Inflammatory macrophage treated with lipopolysaccharide for 4 hours (primary cell): ENCODE results near the gene SLC18A2.
"Not testable (repeated sequence)": the region's sequence is repeated elsewhere in the genome, so short reads cannot be mapped to it uniquely, and the experiment has no call there.

ENCODE experiments used
- DNase-seq: peaks from one replicate; pipeline ENCODE4 v3.0.0-alpha.2; 2020

SLC18A2 gene

DNA sequence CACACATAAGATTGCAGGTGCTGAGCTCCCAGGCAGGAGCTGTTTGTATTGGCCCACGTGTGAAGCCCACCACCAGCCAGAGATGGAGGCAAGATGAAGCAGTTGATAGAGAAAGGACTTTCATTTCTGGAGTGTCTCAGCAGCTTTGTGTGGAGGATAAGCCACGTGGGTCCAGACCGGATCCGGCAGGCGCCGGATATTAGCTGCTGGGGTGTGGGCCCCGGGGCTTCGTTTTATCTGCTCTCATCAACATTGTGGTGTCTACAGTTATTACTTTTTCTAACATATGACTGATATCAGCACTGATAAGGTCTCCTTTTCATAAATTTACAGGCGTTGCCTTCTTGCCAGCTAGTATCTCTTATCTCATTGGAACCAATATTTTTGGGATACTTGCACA, 25.5 kb downstream of the SLC18A2 start:
- DNase-seq: no peak

DNA sequence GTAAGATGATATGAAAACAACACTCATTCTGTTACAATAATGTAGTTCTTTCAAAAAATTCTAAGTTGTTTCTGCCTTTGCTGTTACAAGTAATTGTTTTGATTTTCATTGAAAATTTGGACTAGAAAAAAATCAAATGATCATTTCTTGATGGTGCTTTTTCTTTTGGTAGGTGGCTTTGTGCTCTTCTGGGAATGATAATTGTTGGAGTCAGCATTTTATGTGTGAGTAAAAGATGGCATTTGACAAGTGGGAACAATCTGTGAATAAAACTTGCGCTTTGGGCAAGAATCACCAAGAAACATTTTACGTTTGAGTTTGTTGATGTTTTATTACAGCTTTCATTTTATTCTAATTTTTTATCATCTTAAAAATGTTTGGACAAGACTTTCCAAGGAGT, 25.9 kb downstream of the SLC18A2 start:
- DNase-seq: no peak

DNA sequence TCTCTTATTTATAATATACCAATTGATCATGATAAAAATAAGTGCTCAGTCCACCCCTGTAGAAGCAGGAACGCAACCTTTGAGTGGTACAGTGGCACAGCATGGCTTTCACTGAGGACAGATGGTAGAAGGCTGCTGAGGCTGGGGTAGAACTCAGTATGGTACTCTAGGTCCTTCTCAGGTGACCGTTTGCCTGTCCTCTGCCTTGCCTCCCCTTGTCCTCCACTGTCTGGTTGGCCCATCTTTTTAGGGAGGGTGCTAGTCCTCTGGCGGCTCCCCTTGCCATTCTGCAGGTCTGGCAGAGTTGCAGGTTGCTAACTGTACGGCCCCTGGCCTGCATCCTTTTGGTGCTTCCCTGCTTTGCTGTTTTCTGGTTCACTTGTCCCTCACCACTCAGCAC, 27.3 kb downstream of the SLC18A2 start:
- no peak for DNase-seq

DNA sequence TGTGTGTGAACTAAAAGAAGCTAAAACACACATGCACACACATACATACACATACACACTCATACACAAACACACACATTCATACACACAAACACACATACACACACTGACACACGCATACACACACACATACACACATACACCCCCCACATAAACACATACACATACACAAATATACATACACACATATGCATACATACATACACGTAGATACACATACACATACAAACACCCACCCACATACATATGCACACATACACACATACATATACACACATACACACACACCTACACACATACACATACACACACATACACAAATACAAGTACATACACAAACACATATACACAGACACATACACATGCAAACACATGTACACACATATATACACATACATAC, 28.0 kb downstream of the SLC18A2 start:
- no peak for DNase-seq

DNA sequence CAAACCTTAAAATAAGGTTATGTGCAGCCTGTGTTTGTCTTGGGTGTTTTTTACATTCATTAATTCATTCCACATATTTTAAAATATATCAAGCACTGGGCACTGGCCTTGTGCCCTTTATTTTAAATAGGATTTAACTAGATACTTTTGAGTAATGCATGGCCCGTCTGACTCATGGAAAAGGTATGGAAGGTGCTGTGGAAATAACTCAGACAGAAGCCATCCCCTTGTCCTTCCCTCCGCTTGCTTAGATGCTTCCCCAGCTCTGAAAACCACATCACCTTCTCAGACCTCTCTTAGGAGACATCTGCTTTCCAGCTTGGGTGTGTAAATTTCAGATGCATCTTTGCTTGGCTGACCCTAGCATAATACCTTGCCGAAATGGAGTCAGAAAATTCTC, 30.5 kb downstream of the SLC18A2 start:
- DNase-seq: no peak

DNA sequence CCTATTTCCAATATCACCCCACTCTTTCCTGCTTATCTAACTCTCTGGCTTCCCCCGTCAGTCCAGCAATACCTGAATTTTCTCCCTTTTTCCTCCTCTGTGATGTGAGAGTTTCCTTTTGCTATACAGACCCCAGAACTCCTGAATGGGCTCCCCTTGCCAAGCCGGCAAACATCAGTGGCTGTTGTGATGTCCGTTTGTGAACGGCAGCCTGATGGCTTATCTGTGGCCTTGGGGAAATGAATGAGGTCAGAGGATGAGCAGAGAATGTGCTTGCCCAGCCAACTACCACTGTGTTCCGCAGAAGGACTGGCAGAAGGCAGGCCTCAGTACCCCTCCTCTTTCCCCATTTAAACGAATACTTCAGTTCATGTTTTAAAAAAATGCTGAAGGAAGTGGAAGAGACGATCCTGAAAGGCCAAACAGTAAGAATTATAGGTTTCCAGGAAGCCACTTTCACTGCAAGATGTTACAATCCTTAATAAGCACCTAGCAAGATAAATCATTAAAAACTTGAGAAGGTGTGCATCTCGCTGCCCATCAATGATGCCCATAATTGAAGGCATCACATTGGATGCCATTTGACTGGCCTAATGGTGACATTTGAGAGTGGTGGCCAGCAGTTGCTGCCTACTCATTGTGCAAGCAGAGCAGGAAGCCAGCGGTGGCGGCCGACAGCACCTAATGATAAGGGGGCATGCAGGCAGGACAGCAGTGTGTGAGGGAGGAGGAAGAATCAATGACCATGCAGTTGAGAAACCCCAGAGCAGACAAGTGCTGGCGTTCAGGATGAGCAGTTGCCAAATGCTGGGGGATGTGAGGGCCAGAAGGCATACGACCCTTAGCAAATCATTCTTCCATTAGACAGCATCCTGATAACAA, 31.5 kb downstream of the SLC18A2 start:
- no peak for DNase-seq

DNA sequence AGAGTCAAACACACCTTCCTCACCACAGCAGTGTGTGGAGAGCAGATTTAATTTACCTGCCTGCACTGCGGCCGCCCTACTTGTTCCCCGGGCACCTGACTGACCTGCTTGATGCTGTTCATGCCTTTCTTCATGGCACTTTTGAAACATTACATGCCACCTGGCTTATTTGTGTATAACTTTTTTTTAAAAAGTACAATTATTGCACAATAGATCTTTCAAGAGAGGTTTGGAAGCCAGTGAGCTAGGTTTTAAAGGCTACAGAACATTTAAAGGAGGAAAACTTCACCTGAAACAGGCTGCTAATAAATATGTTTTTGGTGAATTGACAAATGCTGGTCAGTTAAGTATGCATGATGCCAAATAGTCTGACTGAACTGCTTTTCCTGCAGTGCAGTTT, 33.1 kb downstream of the SLC18A2 start:
- no peak for DNase-seq

DNA sequence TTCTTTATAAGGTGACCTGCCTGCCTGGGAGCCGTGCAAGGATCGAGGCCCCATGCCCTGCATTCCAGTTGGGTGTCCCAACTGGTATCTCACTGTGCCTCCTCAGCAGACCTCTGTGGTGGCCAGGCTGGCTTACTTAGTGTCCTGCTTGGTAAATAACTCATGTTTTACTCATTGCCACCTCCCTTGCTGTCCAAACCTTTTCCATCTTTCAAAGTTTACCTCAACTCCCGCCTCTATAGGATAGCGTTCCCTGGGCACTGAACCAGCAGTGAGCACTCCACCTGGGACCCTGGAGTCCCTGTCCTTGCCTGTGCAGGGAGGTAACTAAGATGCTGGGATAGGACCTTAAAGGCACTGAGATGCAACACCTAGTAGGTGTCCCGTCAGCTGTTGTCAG, 33.6 kb downstream of the SLC18A2 start:
- DNase-seq: no peak

DNA sequence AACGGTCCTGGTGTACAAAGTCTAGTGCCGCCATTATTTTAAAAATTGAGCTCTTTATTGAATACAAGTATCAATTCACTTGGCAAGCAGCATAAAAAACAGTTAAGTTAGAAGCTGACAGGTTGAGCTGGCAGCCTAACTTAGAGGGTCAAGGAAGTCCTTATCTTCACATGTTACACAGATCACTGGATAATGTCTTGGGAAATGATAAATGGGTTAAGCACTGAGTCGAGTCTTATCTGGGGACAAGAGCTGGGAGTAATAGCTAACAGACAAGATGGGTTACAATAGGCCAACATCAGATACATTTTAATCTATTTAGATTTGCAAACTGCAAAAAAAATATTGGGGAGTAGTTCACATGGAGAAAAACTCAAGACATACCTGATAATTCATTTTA, 34.2 kb downstream of the SLC18A2 start:
- no peak for DNase-seq

DNA sequence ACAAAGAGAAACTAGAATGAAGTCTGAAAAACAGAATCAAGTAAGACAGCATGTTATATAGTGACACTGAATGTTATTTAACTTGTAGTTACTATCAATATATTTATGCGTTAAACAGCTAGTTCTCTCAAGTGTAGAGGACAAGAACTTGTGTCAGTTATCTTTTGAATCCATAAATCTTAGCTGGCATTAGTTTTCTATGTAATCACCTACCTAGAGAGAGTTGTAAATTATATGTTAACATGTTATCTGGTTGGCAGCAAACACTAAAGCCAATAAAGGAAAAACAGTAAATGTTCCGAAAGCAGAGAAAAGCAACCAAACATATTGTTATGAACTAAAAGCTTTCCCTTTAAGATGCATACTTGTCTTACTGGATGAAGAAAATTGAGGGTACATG, 36.8 kb downstream of the SLC18A2 start:
- no peak for DNase-seq

DNA sequence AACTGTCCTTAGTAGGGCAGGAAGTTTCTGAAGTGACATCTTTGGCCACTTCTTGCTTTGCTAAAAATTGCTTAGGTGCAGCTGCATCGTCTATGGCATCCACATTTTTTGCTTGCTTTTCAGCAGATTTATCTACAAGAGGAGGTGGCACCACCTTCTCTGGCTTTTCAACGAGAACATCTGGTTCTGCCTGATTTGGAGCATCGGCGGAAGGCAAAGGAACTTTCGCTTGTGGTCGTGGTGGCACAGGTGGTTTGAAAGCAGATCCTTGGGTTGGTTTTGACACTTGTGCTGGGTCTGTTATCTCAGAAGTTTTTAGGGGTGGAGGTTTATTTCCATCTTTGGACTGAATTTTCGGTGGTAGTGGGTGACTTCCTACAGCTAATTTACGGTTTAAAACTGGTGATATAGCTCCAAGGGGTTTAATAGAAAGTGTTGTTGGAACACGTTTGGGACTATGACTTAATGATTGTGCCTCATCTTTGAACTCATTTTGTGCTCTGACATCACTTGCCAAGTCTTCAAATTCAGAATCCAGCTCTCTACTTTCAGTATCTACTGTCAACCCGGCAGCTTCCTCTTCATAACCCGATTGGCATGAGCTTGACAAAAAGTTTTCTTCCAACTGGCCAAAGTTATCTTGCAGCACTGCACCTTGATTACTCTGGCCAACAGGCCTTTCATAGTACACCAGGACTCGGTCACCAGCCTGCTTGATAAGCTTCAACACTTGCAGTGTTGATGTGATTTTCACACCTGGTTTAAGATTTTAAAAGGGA, 44.0 kb downstream of the SLC18A2 start:
- DNase-seq: no peak

DNA sequence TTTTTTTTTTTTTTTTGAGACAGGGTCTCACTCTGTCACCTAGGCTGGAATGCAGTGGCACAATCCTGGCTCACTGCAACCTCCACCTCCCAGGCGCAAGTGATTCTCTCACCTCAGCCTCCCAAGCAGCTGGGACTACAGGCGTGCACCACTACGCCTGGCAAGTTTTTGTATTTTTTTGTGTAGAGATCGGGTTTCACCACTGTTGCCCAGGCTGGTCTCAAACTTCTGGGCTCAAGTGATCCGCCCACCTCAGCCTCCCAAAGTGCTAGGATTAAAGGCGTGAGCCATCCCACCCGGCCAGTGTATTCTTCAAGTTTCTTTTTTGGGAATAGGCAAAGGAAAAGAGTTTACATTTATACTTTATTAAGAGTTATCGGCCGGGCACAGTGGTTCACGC, 50.0 kb downstream of the SLC18A2 start:
- not testable (repeated sequence) for DNase-seq

DNA sequence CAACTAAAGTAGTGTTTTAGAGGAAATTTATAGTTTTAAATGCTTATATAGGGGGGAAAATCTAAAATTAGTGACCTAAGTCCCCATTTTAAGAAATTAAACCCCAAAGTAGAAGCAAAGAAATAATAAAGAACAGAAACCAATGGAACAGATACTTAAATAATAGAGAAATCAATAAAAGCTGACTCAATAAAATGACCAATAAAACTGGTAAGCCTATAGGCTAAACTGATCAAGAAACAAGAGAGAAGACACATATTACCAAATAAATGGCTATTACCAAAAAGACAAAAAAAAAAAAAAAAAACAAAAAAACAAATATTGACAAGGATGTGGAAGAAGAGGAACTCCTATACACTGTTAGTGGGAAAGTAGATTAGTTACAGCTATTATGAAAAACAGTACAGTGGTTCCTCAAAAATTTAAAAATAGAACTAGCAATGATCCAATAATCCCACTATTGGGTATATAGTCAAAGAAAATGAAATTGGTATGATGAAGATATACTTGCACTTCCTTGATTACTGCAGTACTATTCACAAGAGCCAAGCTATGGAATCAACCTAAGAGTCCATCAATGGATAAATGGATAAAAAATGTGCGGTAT, 53.2 kb downstream of the SLC18A2 start:
- peak; percentile 43 for DNase-seq

DNA sequence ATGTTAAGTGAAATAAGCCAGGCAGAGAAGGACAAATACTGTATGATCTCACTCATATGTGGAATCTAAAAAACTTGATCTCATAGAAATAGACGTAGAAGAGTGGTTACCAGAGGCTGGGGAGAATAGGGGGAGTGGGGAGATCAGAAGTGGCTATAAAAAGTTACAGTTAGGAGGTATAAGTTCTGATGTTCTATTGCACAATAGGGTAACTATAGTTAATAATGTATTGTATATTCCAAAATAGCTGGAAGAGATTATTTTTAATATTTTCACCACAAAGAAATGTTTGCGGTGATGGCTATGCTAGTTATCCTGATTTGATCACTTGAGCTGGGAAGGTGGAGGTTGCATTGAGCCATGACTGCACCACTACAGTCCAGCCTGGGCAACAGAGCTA, 53.8 kb downstream of the SLC18A2 start:
- DNase-seq: no peak

DNA sequence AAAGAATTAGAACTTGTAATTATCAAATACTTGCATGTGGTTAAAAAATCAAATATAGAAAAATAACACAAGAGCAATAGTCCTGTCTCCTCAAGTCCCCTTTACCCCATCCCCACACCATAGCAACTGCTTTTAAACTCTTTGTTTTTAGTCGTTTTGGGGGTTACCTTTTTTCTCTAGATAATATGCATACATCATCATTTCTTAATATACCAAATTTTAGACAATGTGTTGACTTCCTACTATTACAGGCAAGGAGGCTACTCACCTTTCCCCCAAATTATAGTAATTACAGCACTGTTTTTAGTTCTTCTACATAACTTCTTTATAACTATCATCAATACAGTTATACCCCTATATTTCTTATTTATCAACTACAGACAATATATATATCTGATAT, 57.3 kb downstream of the SLC18A2 start:
- no peak for DNase-seq

DNA sequence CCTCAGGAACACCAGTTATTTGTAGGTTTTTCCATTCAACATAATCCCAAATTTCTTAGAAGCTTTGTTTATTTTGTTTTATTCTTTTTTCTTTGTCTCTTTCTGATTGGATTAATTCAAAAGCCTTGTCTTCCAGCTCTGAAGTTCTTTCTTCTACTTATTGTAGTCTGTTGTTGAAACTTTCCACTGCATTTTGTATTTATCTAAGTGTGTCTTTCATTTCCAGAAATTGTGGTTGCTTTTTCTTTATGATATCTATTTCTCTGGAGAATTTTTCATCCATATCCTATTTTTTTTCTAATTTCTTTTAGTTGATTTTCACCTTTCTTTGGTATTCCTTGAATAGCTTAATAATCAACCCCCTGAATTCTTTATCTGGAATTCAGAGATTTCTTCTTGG, 58.5 kb downstream of the SLC18A2 start:
- no peak for DNase-seq

DNA sequence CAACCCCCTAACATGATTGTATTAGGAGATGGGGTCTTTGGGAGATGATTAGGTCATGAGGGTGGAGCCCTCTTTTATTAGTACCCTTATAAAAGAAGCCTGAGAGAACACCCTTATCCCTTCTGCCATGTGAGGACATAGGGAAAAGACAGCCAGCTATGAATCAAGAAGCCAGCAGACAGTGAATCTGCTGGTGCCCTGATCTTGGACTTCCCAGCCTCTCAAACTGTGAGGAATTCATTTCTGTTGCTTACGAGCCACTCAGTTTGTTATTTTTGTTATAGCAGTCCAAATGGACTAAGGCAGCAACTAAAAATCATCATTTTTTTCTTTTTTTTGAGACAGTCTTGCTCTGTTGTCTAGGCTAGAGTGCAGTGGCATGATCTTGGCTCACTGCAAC, 59.8 kb downstream of the SLC18A2 start:
- DNase-seq: no peak

DNA sequence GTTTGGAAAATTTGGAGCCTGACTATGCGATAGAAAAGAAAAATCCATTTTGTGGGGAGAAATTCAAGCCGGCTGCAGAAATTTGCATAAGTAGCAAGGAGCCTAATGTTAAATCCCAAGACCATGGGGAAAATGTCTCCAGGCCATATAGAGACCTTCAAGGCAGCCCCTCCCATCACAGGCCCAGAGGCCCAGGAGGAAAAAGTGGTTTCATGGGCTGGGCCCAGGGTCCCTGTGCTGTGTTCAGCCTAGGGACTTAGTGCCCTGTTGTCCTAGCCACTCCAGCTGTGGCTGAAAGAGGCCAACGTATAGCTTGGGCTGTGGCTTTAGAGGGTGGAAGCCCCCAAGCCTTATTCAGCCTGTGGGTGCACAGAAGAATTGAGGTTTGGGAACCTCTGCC, 62.5 kb downstream of the SLC18A2 start:
- not testable (repeated sequence) for DNase-seq

DNA sequence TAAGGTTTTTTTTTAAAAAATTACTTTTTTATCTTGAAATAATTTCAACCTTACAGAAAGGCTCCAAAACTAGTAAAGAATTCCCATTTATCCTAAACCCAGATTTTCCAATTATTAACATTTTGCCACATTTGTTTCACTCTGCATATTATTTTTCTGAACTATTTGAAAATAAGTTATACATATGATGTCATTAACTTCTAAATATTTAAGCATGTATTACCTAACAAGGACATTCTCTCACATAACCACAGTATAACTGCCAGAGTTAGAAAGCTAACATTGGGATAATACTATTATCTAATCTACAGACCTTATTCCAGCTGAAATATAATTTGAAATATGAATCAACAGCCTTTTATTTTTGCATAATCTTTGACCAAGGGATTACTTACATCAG, 65.8 kb downstream of the SLC18A2 start:
- DNase-seq: no peak

DNA sequence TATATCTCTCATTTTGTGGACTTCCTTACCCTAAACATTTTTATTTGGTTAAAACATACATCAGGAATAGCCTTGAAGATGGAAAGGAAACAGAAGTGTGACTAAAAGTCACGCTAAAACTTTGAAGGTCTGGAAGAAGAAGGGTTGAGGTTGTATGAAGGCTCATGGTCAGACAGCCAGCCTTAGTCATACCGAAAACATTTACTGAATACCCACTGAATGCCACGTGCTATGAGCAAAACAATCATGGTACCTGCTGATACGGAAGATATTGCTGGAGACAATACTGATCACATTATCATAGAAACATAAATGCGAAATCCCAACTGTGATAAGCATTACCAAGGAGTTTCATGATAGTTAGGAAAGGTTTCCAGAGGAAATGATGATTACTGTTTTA, 70.3 kb downstream of the SLC18A2 start:
- DNase-seq: no peak

DNA sequence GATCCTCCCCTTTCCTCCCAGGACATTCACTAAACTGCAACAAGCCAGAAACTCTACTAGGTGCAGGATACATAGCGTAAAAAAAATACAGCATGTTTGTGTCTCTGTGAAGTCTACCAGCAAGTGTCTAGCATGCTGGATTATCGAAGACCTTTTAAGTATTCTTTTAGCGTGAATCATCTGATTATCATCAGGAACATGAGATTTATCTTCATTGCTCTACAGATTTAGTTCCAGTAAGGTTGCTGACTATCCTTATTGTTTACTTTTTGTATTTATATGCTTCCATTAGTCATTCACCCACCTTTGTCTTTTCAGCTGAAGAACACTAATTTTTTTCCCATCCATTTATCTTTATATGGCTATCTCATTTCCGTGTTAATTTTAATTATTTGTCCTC, 71.5 kb downstream of the SLC18A2 start:
- no peak for DNase-seq

DNA sequence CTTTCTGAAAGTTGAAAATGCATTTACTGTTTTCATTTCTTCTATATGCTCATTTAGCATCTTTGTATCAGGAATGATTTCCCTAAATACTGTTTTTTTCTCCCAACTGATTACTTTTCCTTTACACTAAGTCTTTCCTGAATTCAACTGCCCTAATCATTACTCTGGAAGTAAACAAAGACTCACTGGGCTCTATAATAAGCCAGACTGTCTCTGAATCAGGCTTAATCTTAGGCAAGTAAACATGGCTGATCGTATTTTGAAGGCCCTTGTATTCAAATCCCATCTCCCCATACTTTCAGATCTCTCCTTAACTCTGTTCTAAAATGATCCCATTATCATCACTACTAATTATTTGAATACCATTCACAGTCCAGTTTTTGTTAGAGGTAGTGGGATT, 72.7 kb downstream of the SLC18A2 start:
- no peak for DNase-seq

DNA sequence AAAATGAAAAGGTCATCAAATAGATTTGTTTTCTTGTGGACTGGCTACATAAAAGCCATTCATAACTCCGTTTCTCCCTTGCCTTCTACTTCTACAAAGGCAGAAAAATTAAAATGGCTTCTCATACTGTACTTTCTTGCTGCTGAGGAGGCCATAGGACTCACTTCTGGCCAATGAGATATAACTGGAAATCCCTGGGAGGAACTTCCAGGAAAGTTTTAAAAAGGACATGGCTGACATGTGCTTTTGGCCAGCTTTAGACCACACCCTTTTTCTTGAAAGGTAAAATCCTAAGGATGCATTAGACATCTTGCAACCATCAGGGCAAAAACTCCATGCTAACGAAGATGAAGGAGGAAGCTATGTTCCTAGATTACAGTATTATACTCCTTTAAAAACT, 75.8 kb downstream of the SLC18A2 start:
- no peak for DNase-seq

DNA sequence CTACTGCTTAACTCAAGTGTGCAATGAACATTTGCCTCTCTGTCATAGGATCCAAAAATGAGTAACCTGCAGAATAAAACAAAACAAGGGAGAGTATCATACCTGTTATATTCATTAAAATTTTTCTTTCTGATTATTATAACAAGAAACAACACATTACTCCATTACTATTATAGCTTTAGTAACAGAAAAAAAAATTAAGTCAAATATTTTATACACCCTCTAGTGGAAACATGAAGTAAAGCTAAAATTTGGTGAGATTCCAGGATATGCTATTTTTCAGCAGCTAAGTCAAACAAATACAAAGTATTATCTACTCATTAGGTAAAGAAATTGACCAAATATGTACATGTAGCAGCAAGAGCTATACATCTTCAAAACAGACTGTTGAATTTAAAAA, 78.0 kb downstream of the SLC18A2 start:
- no peak for DNase-seq
